Measurements from ENCODE around the gene WDR62.

GRCh38 chr19:36103040-36103626 lies 48.4 kb downstream of the WDR62 start:
- TF ChIP-seq CTCF (IDR thresholded peaks at IDR 0.05) = no peak
- TF ChIP-seq POLR2A (IDR thresholded peaks at IDR 0.05) = no peak
